ENCODE measurements around the gene CCDC167.

CCDC167 gene

DNA sequence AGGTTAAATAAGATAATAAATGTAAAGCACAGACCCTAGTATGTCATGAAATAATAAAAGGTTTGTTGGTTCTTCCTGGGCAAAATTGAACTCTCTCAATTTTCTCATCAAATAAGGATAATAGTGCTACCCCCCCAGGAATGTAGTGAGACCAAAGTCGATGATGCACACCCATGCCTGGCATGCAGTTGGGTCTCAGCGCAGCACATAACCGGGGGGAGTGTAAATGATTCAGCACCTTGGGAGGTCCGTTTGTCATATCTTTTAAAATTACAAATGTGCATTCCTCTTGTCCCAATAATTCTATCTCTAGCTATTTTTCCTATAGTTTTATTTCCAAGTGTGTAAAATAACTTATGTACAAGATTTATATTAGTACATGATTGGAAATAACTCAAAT is 31.3 kb upstream of the CCDC167 start:
- TF ChIP-seq, protein P1, sequence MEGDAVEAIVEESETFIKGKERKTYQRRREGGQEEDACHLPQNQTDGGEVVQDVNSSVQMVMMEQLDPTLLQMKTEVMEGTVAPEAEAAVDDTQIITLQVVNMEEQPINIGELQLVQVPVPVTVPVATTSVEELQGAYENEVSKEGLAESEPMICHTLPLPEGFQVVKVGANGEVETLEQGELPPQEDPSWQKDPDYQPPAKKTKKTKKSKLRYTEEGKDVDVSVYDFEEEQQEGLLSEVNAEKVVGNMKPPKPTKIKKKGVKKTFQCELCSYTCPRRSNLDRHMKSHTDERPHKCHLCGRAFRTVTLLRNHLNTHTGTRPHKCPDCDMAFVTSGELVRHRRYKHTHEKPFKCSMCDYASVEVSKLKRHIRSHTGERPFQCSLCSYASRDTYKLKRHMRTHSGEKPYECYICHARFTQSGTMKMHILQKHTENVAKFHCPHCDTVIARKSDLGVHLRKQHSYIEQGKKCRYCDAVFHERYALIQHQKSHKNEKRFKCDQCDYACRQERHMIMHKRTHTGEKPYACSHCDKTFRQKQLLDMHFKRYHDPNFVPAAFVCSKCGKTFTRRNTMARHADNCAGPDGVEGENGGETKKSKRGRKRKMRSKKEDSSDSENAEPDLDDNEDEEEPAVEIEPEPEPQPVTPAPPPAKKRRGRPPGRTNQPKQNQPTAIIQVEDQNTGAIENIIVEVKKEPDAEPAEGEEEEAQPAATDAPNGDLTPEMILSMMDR (IDR thresholded peaks at IDR 0.05; ENCODE audit: low read length, missing control alignments): no peak
- DNase-seq (ENCODE audit: low read depth): no peak
- no peak overlapping the region for H3K4me3 ChIP-seq (replicated peaks; ENCODE audit: low read depth, low read length)

DNA sequence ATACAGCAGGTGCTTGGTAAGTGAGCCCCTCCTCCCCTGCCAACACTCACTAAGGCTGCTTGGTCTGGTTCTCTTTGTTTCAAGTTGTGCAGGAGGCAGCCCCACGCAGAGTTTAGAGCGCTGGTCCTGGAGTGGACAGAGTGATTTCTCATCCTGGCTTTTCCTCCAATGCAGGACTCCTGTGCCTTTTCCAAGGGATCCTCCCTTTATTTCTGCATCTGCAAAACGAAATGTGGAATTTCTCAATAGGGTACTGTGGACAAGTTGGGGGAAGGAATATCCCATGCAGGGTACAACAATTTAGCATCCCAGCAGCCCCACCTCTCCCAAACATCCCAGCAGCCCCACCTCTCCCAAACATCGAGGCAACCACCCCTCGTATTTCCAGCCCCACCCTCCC is 30.6 kb upstream of the CCDC167 start:
- TF ChIP-seq, protein P1 (IDR thresholded peaks at IDR 0.05; ENCODE audit: low read length, missing control alignments): no peak
- DNase-seq (ENCODE audit: low read depth): no peak
- no peak overlapping the region for H3K4me3 ChIP-seq (replicated peaks; ENCODE audit: low read depth, low read length)

DNA sequence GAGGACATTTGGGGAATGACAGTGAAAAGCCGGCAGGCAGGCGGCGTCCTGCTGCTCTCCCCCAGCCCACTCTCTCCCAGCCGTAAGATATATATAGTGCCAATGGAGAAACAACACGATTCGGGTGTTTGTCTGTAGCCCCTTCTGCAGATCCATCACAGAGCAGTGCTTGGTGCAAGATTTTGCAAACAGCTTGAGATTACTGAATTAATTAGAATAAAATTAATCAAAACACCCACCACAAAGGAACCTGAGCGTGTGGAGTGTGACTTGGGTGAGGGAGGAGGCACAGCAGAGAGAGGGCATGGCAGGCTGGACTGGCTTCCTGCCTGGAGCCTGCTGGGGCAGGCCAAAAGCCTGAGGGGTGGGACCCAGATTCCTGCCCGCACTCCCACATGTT is 28.8 kb upstream of the CCDC167 start:
- H3K4me3 ChIP-seq (replicated peaks; ENCODE audit: low read depth, low read length): no peak overlapping the region
- TF ChIP-seq, protein P1 (IDR thresholded peaks at IDR 0.05; ENCODE audit: low read length, missing control alignments): no peak
- DNase-seq (ENCODE audit: low read depth): no peak

DNA sequence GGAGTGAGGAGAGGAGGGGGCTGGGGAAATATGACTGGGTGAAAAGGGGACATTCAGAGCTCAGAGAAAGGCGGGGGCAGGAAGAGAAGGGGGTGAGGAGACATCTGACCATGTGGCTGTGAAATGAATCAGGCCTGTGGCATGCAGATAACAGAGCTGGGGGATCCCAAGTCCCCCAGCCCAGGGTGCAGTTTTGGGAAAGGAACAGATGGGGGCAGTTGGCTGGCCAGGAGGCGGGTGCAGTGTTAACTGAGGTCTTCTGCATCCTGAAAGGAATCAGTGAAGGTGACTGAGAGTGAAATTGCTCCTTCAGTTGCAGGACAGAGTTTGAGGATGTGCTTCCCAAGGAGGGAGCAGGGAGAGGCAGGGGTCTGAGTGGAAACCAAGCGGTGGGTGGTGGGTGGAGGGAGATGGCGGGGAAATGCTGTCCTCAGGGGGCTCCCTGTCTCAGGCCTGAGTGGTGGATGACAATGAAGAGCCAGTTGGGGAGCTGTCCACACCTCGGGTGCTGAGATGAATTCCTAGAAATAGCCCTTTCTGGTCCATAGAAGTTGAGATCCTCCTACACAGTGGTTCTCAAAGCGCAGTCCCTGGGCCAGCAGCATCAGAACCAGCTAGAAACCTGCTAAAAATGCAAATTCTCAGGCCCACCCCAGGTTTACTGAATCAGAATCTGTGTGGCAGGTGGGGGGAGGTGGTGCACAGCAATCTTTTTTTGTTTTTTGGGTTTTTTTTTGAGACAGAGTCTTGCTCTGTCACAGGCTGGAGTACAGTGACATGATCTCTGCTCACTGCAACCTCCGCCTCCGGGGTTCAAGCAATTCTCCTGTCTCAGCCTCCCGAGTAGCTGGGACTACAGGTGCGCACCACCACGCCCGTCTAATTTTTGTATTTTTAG is 26.0 kb upstream of the CCDC167 start:
- TF ChIP-seq, protein P1 (IDR thresholded peaks at IDR 0.05; ENCODE audit: low read length, missing control alignments): no peak
- peak; percentile 50 for DNase-seq (ENCODE audit: low read depth)
- H3K4me3 ChIP-seq (replicated peaks; ENCODE audit: low read depth, low read length): no peak overlapping the region

DNA sequence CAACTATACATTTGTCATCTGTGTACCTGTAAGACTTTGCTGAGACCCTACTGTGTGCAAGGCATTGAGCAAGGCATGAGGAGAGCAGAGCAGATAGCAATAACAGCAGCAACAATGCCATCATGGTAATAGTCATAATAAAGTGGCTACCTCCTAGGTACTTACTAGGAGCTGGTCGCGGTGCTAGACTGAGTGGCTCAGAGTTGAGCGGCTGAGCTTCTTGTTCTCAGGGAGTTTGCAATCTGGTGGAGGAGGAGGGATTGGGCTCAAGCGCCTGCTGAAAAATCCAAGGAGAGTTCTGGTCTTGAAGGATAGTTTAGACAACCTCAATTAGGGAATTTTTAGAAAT is 25.3 kb upstream of the CCDC167 start:
- TF ChIP-seq, protein P1 (IDR thresholded peaks at IDR 0.05; ENCODE audit: low read length, missing control alignments): no peak
- DNase-seq (ENCODE audit: low read depth): no peak
- H3K4me3 ChIP-seq (replicated peaks; ENCODE audit: low read depth, low read length): no peak overlapping the region

DNA sequence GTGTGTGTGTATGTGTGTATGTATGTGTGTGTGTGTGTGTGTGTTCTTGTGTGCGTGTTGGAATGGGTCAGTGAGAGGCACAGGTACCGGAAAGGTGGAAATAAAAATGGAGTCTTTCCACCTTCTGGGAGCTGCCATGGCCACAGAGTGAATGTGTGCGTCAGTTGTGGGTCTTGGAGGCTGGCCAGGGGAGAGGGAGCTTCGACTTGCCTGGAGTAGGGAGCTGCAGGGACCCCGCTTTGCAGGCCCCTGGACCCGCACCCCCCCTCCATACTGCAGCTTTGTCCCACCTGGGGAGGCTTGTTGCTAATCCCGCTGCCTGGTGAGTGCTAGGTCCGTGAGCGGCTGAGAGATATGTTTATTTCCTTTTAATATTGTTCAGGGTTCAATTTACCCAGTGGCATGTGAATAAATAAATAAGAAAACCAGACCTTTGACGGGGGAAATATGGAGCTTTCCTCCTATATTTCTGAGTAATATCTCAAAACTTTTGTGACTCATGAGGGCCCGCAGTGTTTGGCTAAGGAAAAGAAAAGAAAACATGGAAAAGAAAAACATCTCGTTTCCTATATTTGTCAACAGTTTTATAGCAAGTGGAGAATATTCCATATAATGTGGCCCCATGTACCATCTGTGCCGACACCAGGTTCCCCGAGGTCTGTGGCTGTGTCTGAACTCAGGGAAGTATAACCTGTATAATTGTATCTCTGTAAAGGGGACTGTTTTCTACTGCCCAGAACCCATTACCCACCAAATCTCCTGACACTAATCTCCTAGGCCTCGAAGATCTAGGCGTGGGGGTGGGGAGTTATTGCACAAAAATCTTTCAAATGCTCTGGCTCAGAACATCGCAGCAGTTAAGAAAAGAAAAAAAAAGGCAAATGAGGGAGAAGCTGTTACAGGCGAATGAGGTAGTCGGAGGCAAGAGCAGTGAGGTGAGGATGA is 24.6 kb upstream of the CCDC167 start:
- no peak overlapping the region for H3K4me3 ChIP-seq (replicated peaks; ENCODE audit: low read depth, low read length)
- TF ChIP-seq, protein P1 (IDR thresholded peaks at IDR 0.05; ENCODE audit: low read length, missing control alignments): no peak
- DNase-seq (ENCODE audit: low read depth): peak; percentile 36

Measured in fibroblast of pulmonary artery (primary cell).